ENCODE data around the gene CEP78.

CEP78 gene

DNA sequence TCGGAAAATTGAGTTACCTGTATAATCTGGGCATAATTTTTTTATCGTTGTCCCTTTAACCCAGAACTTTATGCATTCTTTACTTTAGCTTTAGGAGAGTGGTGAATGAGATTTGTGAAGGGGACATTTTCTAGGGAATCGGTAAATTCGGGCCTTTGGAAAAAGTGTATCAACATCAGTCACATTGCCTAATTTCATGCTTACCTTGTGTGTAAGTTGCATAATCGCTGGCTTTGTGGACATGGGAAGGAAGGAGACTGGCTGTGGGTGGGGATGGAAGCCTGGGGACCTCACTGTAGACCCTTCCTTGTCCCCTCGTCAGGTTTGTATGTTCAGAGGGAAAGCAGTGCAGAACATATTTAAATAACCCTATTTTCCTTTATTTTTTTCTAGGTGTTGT is 64.3 kb downstream of the CEP78 start:
- Mint-ChIP-seq H3K27ac (no peak overlapping the region), H3K9me3 (no peaks in the 10 kb centered on the region), H3K4me1 (peaks cover 33% of the 10 kb centered on the region), H3K36me3 (ENCODE audit: low read depth) (peaks cover 53% of the 10 kb centered on the region), H3K4me3 (no peak overlapping the region), H3K27me3 (no peaks in the 10 kb centered on the region)
- ATAC-seq: no peak
- DNase-seq: no peak

DNA sequence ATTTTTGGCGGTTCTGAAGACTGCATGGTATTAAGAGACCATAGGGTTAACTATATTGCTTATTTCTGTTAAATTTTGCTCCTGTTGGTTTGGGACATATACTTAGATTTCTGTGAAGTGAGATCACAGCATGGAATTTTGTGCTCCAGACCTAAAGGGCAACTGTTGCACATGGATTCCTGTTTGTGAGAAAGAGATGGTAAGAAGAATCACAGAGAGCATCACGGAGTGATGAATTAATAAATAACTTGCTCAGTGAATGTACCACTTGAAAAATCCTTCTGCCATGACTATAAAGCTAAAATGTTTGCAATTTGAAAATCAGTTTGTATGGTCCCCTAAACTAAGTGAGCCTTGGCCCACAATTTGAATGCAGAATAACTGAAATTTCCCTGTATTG is 65.6 kb downstream of the CEP78 start:
- no peak overlapping the region for H3K27ac Mint-ChIP-seq
- H3K9me3 Mint-ChIP-seq: no peaks in the 10 kb centered on the region
- no peak overlapping the region for H3K4me3 Mint-ChIP-seq
- H3K36me3 Mint-ChIP-seq (ENCODE audit: low read depth): peaks cover 65% of the 10 kb centered on the region
- no peak for DNase-seq
- H3K4me1 Mint-ChIP-seq: peaks cover 23% of the 10 kb centered on the region
- H3K27me3 Mint-ChIP-seq: no peaks in the 10 kb centered on the region
- no peak for ATAC-seq

- Mint-ChIP-seq H3K9me3 (no peaks in the 10 kb centered on the region), H3K36me3 (ENCODE audit: low read depth) (peaks cover 67% of the 10 kb centered on the region), H3K27me3 (no peaks in the 10 kb centered on the region), H3K27ac (no peak overlapping the region), H3K4me3 (no peak overlapping the region), H3K4me1 (peaks cover 11% of the 10 kb centered on the region)
- ATAC-seq (no peak), DNase-seq (no peak)
Observed at GRCh38 chr9:78303377-78304062, 67.6 kb downstream of the CEP78 start.

- Mint-ChIP-seq H3K4me3 (no peak overlapping the region), H3K36me3 (ENCODE audit: low read depth) (peaks cover 67% of the 10 kb centered on the region), H3K4me1 (peaks cover 5% of the 10 kb centered on the region), H3K27me3 (no peaks in the 10 kb centered on the region), H3K9me3 (no peaks in the 10 kb centered on the region), H3K27ac (no peak overlapping the region)
- ATAC-seq (no peak), DNase-seq (no peak)
Observed at GRCh38 chr9:78304357-78304756, 68.5 kb downstream of the CEP78 start.

- Mint-ChIP-seq H3K9me3 (no peaks in the 10 kb centered on the region), H3K36me3 (ENCODE audit: low read depth) (peaks cover 65% of the 10 kb centered on the region), H3K27ac (no peak overlapping the region), H3K27me3 (no peaks in the 10 kb centered on the region), H3K4me1 (peaks cover 2% of the 10 kb centered on the region), H3K4me3 (no peak overlapping the region)
- ATAC-seq (no peak), DNase-seq (no peak)
Observed at GRCh38 chr9:78306222-78307076, 70.6 kb downstream of the CEP78 start.

DNA sequence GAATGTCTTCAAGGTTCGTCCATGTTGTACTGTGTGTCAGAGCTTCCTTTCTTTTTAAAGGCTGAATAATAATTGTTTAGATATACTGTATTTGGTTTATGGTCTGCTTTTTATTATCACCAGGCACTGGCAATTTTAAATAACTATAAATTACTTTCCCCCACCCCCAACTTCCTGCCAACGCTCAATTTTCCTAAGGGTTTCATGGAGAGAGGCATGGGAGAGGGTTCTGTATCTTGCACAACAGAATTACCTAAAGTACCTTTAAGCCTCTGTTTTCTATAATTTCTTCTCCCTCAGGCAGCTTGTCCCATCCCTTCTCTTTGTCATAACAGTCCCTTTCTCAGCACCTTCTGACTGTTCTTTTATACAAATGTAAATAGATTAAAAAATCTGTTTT is 71.5 kb downstream of the CEP78 start:
- H3K27ac Mint-ChIP-seq: no peak overlapping the region
- peaks cover 65% of the 10 kb centered on the region for H3K36me3 Mint-ChIP-seq (ENCODE audit: low read depth)

GRCh38 chr9:78309066-78309465 is 73.2 kb downstream of the CEP78 start:
- no peak for ATAC-seq

More for the DNA sequence above, 71.5 kb downstream of the CEP78 start:
- ATAC-seq (no peak), DNase-seq (no peak)
- H3K4me3 Mint-ChIP-seq: no peak overlapping the region
- H3K9me3 Mint-ChIP-seq: no peaks in the 10 kb centered on the region
- H3K4me1 Mint-ChIP-seq: no peaks in the 10 kb centered on the region
- no peaks in the 10 kb centered on the region for H3K27me3 Mint-ChIP-seq

GRCh38 chr9:78311075-78311474 is 75.2 kb downstream of the CEP78 start:
- H3K36me3 Mint-ChIP-seq (ENCODE audit: low read depth): peaks cover 55% of the 10 kb centered on the region
- ATAC-seq: peak; percentile 14
- no peak for DNase-seq

More at GRCh38 chr9:78309066-78309465, 73.2 kb downstream of the CEP78 start:
- no peaks in the 10 kb centered on the region for H3K27me3 Mint-ChIP-seq
- H3K9me3 Mint-ChIP-seq: no peaks in the 10 kb centered on the region
- no peak overlapping the region for H3K4me3 Mint-ChIP-seq
- peaks cover 62% of the 10 kb centered on the region for H3K36me3 Mint-ChIP-seq (ENCODE audit: low read depth)
- H3K4me1 Mint-ChIP-seq: no peaks in the 10 kb centered on the region
- no peak overlapping the region for H3K27ac Mint-ChIP-seq
- no peak for DNase-seq

GRCh38 chr9:78311886-78312524 is 76.1 kb downstream of the CEP78 start:
- H3K36me3 Mint-ChIP-seq (ENCODE audit: low read depth): peaks cover 58% of the 10 kb centered on the region
- DNase-seq (no peak), ATAC-seq (no peak)
- H3K4me3 Mint-ChIP-seq: no peak overlapping the region
- no peaks in the 10 kb centered on the region for H3K27me3 Mint-ChIP-seq
- no peaks in the 10 kb centered on the region for H3K9me3 Mint-ChIP-seq
- H3K27ac Mint-ChIP-seq: no peak overlapping the region
- peaks cover 3% of the 10 kb centered on the region for H3K4me1 Mint-ChIP-seq

More at GRCh38 chr9:78311075-78311474, 75.2 kb downstream of the CEP78 start:
- Mint-ChIP-seq H3K27ac (no peak overlapping the region), H3K4me3 (no peak overlapping the region), H3K27me3 (no peaks in the 10 kb centered on the region), H3K4me1 (peaks cover 3% of the 10 kb centered on the region), H3K9me3 (no peaks in the 10 kb centered on the region)

GRCh38 chr9:78314550-78314949 is 78.7 kb downstream of the CEP78 start:
- no peak for ATAC-seq
- no peak overlapping the region for H3K4me3 Mint-ChIP-seq
- H3K9me3 Mint-ChIP-seq: no peaks in the 10 kb centered on the region
- peaks cover 3% of the 10 kb centered on the region for H3K4me1 Mint-ChIP-seq
- peaks cover 65% of the 10 kb centered on the region for H3K36me3 Mint-ChIP-seq (ENCODE audit: low read depth)
- DNase-seq: no peak
- H3K27me3 Mint-ChIP-seq: no peaks in the 10 kb centered on the region
- H3K27ac Mint-ChIP-seq: no peak overlapping the region

DNA sequence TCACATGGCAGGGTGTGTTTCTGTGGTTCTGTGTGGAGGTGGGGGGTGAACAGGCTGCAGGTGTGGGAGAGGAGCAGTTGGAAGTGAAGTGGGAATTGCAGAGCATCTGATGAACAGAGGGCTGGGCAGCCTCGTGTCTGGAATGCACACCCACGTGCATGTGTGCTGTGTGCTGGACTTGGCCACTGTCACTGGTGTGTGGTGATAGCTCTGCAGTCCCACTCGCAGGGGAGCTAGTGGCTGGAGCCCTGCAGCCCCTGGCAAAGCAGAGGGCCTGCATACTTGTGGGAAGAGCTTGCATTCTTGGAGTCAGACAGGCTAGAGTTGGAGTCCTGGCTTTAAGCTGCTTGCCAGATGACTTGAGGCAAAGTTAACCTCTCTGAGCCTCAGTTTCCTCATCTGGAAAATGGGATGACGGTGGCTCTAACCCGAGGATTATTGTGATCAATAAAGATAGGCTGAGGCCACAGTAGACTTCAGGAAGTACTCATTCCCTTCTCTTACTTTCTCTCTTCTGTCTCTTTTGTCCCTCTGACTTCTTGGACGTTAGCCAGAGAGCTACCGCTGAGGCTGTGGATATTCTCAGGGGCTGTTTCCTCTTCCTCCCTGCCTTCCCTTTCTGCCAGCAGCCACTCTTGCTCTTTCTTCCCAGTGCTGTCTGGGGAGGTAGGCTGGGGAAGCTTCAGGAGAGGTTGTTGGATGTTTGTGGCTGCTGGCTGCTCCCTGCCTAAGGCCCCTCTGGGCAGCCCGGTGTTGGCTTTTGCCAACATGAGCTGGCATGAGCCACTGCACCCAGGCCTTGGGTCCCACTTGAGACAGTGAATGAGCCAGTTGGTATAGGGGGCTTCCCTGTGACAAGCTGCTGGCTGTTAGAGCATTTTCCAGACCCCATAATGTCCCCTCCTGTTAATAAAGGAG is 79.3 kb downstream of the CEP78 start:
- Mint-ChIP-seq H3K36me3 (ENCODE audit: low read depth) (peaks cover 66% of the 10 kb centered on the region), H3K27ac (no peak overlapping the region), H3K4me3 (no peak overlapping the region)

GRCh38 chr9:78316166-78316892 is 80.5 kb downstream of the CEP78 start:
- no peaks in the 10 kb centered on the region for H3K27me3 Mint-ChIP-seq
- H3K9me3 Mint-ChIP-seq: no peaks in the 10 kb centered on the region
- no peak overlapping the region for H3K4me3 Mint-ChIP-seq
- peaks cover 3% of the 10 kb centered on the region for H3K4me1 Mint-ChIP-seq
- DNase-seq (no peak), ATAC-seq (peak; percentile 5)
- no peak overlapping the region for H3K27ac Mint-ChIP-seq
- peaks cover 74% of the 10 kb centered on the region for H3K36me3 Mint-ChIP-seq (ENCODE audit: low read depth)

More for the DNA sequence above, 79.3 kb downstream of the CEP78 start:
- DNase-seq (no peak), ATAC-seq (no peak)
- H3K9me3 Mint-ChIP-seq: no peaks in the 10 kb centered on the region
- H3K27me3 Mint-ChIP-seq: no peaks in the 10 kb centered on the region
- peaks cover 3% of the 10 kb centered on the region for H3K4me1 Mint-ChIP-seq

GRCh38 chr9:78319197-78320029 is 83.5 kb downstream of the CEP78 start:
- Mint-ChIP-seq H3K9me3 (no peaks in the 10 kb centered on the region), H3K36me3 (ENCODE audit: low read depth) (peaks cover 73% of the 10 kb centered on the region), H3K4me3 (no peak overlapping the region), H3K27me3 (no peaks in the 10 kb centered on the region), H3K4me1 (peaks cover 3% of the 10 kb centered on the region), H3K27ac (no peak overlapping the region)
- no peak for ATAC-seq
- DNase-seq: no peak

All from activated naive CD8-positive, alpha-beta T cell treated with anti-CD3 and anti-CD28 coated beads, Interleukin-2, amount 50 U/mL, for 24 hours (primary cell).